ENCODE measurements around the gene MLYCD. TPM values are rescaled to one million over a fixed set of nuclear protein-coding genes. Genes with fewer than 3 reads are reported as not detected.

The MLYCD gene
- total RNA-seq, 3 donors from 2014 or later, result 9.0 to 13.9 (median 12.2) TPM

DNA sequence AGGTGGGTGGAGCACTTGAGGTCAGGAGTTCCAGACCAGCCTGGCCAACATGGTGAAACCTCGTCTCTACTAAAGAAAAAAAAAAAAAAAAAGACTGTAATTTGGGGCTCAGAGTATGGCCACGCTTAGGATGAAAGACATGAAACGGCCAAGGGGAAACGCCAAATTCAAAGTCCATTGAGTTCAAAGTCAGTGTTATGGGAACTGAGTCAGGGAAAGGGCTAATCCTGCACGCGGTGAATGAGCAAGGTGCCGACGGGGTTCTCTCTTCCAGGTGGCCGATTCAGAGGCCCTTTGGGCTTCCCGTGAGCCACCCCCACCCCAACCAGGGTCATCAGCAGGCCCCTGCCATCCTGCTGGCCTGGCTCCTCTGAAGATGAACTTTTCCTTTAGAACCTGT is 46.7 kb downstream of the MLYCD start:
- ATAC-seq (no peak), DNase-seq (no peak)
- intact Hi-C loops (cut with DNase I, micrococcal nuclease), result no loop called here
- Histone ChIP-seq H3K4me1 (ENCODE audit: low read depth) (no peaks in the 10 kb centered on the region), H3K9me3 (no peaks in the 10 kb centered on the region), H3K36me3 (ENCODE audit: low read depth) (no peaks in the 10 kb centered on the region), H3K4me3 (no peak overlapping the region)
- TF ChIP-seq, protein P1, sequence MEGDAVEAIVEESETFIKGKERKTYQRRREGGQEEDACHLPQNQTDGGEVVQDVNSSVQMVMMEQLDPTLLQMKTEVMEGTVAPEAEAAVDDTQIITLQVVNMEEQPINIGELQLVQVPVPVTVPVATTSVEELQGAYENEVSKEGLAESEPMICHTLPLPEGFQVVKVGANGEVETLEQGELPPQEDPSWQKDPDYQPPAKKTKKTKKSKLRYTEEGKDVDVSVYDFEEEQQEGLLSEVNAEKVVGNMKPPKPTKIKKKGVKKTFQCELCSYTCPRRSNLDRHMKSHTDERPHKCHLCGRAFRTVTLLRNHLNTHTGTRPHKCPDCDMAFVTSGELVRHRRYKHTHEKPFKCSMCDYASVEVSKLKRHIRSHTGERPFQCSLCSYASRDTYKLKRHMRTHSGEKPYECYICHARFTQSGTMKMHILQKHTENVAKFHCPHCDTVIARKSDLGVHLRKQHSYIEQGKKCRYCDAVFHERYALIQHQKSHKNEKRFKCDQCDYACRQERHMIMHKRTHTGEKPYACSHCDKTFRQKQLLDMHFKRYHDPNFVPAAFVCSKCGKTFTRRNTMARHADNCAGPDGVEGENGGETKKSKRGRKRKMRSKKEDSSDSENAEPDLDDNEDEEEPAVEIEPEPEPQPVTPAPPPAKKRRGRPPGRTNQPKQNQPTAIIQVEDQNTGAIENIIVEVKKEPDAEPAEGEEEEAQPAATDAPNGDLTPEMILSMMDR (IDR thresholded peaks at IDR 0.05), result no peak

DNA sequence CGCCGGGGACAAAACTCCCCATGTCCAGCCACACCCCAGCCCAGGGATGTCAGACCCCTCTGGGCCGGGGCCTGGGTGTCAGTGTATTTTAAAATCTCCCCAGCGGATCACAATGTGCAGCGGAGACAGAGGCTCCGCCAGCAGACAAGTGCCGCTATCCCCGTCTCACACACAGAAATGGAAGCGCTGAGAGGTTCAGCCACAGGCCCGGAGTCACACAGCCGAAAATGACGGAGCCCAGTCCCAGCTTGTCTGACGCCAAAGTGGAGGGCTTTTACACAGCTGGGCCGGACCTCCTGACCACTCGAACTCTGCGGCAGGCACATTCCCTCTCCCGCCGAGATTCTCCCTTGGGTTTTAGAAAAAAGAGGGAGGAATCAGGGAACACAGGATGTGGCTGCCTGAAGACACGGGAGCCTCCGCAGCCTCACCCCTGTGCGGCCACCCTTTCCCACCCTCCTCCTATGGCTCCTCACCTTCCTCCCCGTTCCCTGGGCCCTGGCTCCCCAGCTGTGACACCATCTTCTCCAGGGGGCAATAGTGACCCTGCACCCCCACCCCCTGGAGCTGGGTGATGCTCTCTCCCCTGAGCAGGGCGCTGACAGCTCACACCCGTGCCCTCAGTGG is 47.4 kb downstream of the MLYCD start:
- H3K4me3 ChIP-seq, result no peak overlapping the region
- DNase-seq (no peak), ATAC-seq (no peak)
- intact Hi-C loops (cut with DNase I, micrococcal nuclease), result no loop called here
- TF ChIP-seq, protein P1 (IDR thresholded peaks at IDR 0.05), result no peak
- no peaks in the 10 kb centered on the region for H3K9me3 ChIP-seq
- H3K4me1 ChIP-seq (ENCODE audit: low read depth), result no peaks in the 10 kb centered on the region
- H3K36me3 ChIP-seq (ENCODE audit: low read depth), result no peaks in the 10 kb centered on the region

DNA sequence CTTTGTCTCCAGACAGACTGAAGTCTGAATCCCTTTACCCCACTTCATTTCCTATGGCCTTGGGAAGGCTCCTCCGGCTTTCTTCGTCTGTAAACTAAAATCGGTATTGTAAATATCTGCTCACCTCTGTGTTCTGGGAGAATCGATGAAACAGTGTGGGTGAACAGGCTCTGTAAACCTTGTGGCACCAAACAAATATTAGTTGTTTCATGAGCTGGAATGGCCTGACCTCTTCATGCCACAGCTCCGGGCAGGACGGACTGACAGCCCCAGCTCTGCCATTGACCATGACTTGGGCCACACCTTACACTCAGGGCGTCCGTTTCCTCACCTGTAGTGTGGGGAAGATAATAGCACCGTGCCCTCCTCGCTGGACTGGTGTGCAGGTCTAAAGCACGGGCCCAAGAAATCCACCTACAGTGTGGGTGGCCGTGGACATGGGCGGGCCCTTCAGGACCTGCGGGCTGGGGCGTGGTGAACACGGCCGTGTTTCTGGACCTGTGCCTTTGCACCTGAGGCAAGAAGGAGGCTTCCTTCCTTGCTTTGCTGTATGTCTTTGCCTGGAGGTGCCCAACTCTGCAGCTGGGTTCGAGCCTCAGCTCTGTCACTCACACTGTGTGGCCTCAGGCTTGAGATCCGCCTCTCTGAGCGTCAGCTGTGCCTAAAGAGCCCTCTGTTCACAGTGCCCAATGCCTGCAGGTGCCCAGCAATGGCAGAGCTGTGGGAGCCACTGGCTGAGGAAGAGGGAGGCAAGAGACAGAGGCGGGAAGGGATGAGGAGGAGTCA is 48.1 kb downstream of the MLYCD start:
- Histone ChIP-seq H3K36me3 (ENCODE audit: low read depth) (no peaks in the 10 kb centered on the region), H3K4me1 (ENCODE audit: low read depth) (no peaks in the 10 kb centered on the region), H3K9me3 (no peaks in the 10 kb centered on the region), H3K4me3 (no peak overlapping the region)
- TF ChIP-seq, protein P1 (IDR thresholded peaks at IDR 0.05), result no peak
- intact Hi-C loops (cut with DNase I, micrococcal nuclease), result no loop called here
- ATAC-seq (no peak), DNase-seq (no peak)

DNA sequence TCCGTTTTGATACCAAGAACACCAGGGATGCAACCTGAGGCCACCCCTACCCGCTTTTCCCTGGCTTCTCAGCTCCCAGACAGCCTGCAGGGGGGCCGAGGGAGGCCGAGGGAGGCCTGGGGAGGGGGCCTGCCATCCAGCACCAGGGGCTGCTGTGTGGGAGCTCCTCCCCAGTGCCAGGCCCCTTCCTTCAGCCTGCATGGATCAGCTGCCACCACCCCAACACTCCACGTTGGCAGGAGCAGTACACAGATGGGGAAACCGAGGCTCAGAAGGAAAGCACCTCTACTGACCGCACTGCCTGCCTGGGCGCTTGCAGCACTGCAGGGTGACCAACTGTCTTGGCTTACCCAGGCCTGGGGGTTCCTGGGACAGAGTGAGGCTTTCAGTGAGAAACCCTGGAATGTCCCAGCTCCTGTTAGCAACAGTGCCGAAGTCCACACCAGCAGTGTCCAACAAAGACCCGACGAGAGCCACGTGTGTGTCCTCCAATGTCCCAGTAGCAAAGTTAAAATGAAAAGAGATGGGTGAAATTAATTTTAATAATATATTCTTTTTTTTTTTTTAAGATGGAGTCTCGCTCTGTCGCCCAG is 48.8 kb downstream of the MLYCD start:
- Histone ChIP-seq H3K9me3 (no peaks in the 10 kb centered on the region), H3K4me1 (ENCODE audit: low read depth) (peaks cover 6% of the 10 kb centered on the region), H3K36me3 (ENCODE audit: low read depth) (no peaks in the 10 kb centered on the region), H3K4me3 (no peak overlapping the region)
- DNase-seq, result no peak
- ATAC-seq, result no peak
- TF ChIP-seq, protein P1 (IDR thresholded peaks at IDR 0.05), result no peak
- intact Hi-C loops (cut with DNase I, micrococcal nuclease), result no loop called here

DNA sequence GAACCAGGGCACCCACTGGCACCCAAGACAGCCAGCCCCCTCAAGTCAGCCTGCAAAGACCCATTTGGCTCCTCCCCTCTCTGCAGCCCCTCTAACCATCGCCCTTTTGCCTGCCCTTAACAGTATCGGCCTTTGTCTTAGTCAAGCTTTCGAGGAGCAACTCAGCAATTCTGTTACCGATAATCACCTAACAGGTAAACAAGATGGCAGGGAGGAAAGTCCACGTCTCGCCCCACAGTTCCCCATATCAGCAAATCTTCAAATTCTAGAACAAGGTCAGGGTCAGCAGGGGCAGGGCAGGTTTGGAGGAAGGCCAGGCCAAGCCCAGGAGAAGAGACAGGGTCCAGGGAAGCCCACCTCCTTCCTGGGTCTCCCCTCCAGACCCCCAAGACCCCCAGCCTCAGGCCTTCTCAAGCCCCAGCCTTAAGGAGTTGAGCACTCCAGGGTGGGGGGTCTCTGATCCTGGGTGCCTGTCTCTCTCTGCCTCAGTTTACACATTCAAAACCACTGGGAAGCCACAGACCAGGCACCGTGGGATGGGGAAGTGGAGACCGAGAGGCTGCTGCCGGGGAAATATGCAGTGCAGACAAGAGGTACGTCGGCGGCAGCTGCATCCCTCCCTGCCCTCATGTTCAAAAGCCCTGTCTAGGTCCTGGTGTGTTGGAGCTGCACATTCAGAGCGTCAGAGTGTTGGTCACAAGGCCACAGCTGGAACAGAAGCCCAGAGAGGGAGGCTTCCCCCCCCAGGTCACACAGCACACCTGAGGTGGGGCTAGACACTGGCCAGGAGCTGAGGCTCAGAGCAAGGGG is 50.2 kb downstream of the MLYCD start:
- intact Hi-C loops (cut with DNase I, micrococcal nuclease), result no loop called here
- Histone ChIP-seq H3K36me3 (ENCODE audit: low read depth) (no peaks in the 10 kb centered on the region), H3K4me1 (ENCODE audit: low read depth) (peaks cover 17% of the 10 kb centered on the region), H3K9me3 (no peaks in the 10 kb centered on the region), H3K4me3 (no peak overlapping the region)
- no peak for DNase-seq
- TF ChIP-seq, protein P1 (IDR thresholded peaks at IDR 0.05), result no peak
- ATAC-seq, result no peak

All from mucosa of descending colon (tissue), 3 donors.